HG03139 (cell line): ENCODE data around the gene SBF2.
"Not testable (repeated sequence)": the region's sequence is repeated elsewhere in the genome, so short reads cannot be mapped to it uniquely, and the experiment has no call there.

ENCODE experiments used
- ATAC-seq: cut with Tn5 transposase; IDR thresholded peaks from one replicate; pipeline ENCODE4 v1.9.1; 2021; ENCODE audit not compliant: unreplicated experiment

Gene SBF2

GRCh38 chr11:10205928-10206327 is 88.1 kb downstream of the SBF2 start:
- ATAC-seq, result no peak

GRCh38 chr11:10204021-10204420 is 90.0 kb downstream of the SBF2 start:
- no peak for ATAC-seq

- ATAC-seq, result no peak
These were observed 92.7 kb downstream of the SBF2 start for GRCh38 chr11:10201343-10201742.

GRCh38 chr11:10197091-10197490 is 96.9 kb downstream of the SBF2 start:
- no peak for ATAC-seq

GRCh38 chr11:10192036-10192435 is 102.0 kb downstream of the SBF2 start:
- ATAC-seq, result no peak

GRCh38 chr11:10181811-10182210 is 112.2 kb downstream of the SBF2 start:
- no peak for ATAC-seq

GRCh38 chr11:10164621-10165020 is 129.4 kb downstream of the SBF2 start:
- ATAC-seq, result no peak

GRCh38 chr11:10162222-10162621 is 131.8 kb downstream of the SBF2 start:
- no peak for ATAC-seq

GRCh38 chr11:10160350-10160749 is 133.7 kb downstream of the SBF2 start:
- ATAC-seq, result no peak

- no peak for ATAC-seq
These were observed 135.6 kb downstream of the SBF2 start for GRCh38 chr11:10158461-10158860.

- ATAC-seq, result no peak
These were observed 138.1 kb downstream of the SBF2 start for GRCh38 chr11:10155793-10156490.

GRCh38 chr11:10150800-10151199 is 143.2 kb downstream of the SBF2 start:
- ATAC-seq, result no peak

GRCh38 chr11:10149553-10149952 is 144.5 kb downstream of the SBF2 start:
- ATAC-seq, result no peak

GRCh38 chr11:10147195-10147594 is 146.8 kb downstream of the SBF2 start:
- ATAC-seq, result no peak

GRCh38 chr11:10144954-10145353 is 149.1 kb downstream of the SBF2 start:
- no peak for ATAC-seq

- no peak for ATAC-seq
These were observed 154.4 kb downstream of the SBF2 start for GRCh38 chr11:10139656-10140055.

- no peak for ATAC-seq
These were observed 154.9 kb downstream of the SBF2 start for GRCh38 chr11:10139143-10139542.

GRCh38 chr11:10134975-10135481 is 159.0 kb downstream of the SBF2 start:
- no peak for ATAC-seq

GRCh38 chr11:10134226-10134625 is 159.8 kb downstream of the SBF2 start:
- not testable (repeated sequence) for ATAC-seq

- ATAC-seq, result not testable (repeated sequence)
These were observed 160.8 kb downstream of the SBF2 start for GRCh38 chr11:10133251-10133650.

- ATAC-seq, result no peak
These were observed 163.1 kb downstream of the SBF2 start for GRCh38 chr11:10130875-10131274.

- ATAC-seq, result not testable (repeated sequence)
These were observed 164.8 kb downstream of the SBF2 start for GRCh38 chr11:10129184-10129583.

- no peak for ATAC-seq
These were observed 168.4 kb downstream of the SBF2 start for GRCh38 chr11:10125522-10126133.
